Mesendoderm (in vitro differentiated cells): ENCODE data around the gene PARVG.

Source experiments
- DNase-seq: peaks from one replicate; pipeline ENCODE4 v3.0.0; 2013
- H2AK5ac ChIP-seq: 2 replicates; pipeline ENCODE4 v1.6.1; 2013; ENCODE audit warnings: low read length, inconsistent platforms
- H2BK120ac ChIP-seq: 2 replicates; pipeline ENCODE4 v1.6.1; 2013; ENCODE audit warnings: low read depth, mild to moderate bottlenecking, low read length, moderate library complexity, mixed read lengths
- H2BK15ac ChIP-seq: replicated peaks from 2 replicates; pipeline ENCODE4 v1.6.1; 2013; ENCODE audit warnings: low read depth, mild to moderate bottlenecking, moderate library complexity
- H2BK5ac ChIP-seq: 2 replicates; pipeline ENCODE4 v1.6.1; 2013; ENCODE audit warnings: low read length, inconsistent platforms
- H3K18ac ChIP-seq: 2 replicates; pipeline ENCODE4 v1.6.1; 2013; ENCODE audit warnings: mild to moderate bottlenecking, low read length, mixed read lengths
- H3K23ac ChIP-seq: one replicate; pipeline ENCODE4 v1.6.1; 2013; ENCODE audit warnings: low read length
- H3K27ac ChIP-seq: 2 replicates; pipeline ENCODE4 v1.5.1; 2013; ENCODE audit warnings: low read depth, mild to moderate bottlenecking, inconsistent platforms, low read length, moderate library complexity
- H3K27me3 ChIP-seq: 2 replicates; pipeline ENCODE4 v1.6.1; 2013; ENCODE audit warnings: low read length, control low read depth, mild to moderate bottlenecking, inconsistent platforms; ENCODE audit not compliant: insufficient read depth, poor library complexity
- H3K36me3 ChIP-seq: 2 replicates; pipeline ENCODE4 v1.6.1; 2013; ENCODE audit warnings: low read length, inconsistent platforms; ENCODE audit not compliant: control insufficient read depth, insufficient read depth
- H3K4ac ChIP-seq: one replicate; pipeline ENCODE4 v1.6.1; 2013; ENCODE audit warnings: low read depth, mild to moderate bottlenecking, low read length, moderate library complexity
- H3K4me1 ChIP-seq: 2 replicates; pipeline ENCODE4 v1.6.1; 2013; ENCODE audit warnings: low read depth, low read length, inconsistent platforms; ENCODE audit not compliant: control insufficient read depth
- H3K4me2 ChIP-seq: 2 replicates; pipeline ENCODE4 v1.6.1; 2013; ENCODE audit warnings: low read length
- H3K4me3 ChIP-seq: 2 replicates; pipeline ENCODE4 v1.5.1; 2013; ENCODE audit warnings: mild to moderate bottlenecking, low read length
- H3K56ac ChIP-seq: one replicate; pipeline ENCODE4 v1.6.1; 2013; ENCODE audit warnings: low read length
- H3K79me1 ChIP-seq: 2 replicates; pipeline ENCODE4 v1.6.1; 2013; ENCODE audit warnings: low read length, inconsistent platforms
- H3K79me2 ChIP-seq: 2 replicates; pipeline ENCODE4 v1.6.1; 2013; ENCODE audit warnings: mild to moderate bottlenecking, low read length; ENCODE audit not compliant: control insufficient read depth, insufficient read depth
- H3K9ac ChIP-seq: 2 replicates; pipeline ENCODE4 v1.6.1; 2013; ENCODE audit warnings: low read length, inconsistent platforms
- H4K5ac ChIP-seq: one replicate; pipeline ENCODE4 v1.6.1; 2013; ENCODE audit warnings: low read length
- H4K8ac ChIP-seq: one replicate; pipeline ENCODE4 v1.6.1; 2013; ENCODE audit warnings: low read depth, mild to moderate bottlenecking, control low read depth, low read length, moderate library complexity
- WGBS: extraction: QIAGEN DNeasy Blood & Tissue Kit; methylation state at CpG from one replicate; pipeline ENCODE4 v1.1.7; 2013; ENCODE audit warnings: low lambda C conversion rate, missing lambda C conversion rate; ENCODE audit not compliant: insufficient coverage; ENCODE audit errors: extremely low coverage; 5-methylcytosine and 5-hydroxymethylcytosine counted together

Gene PARVG

GRCh38 chr22:44147008-44147645, 33.6 kb upstream of the PARVG start:
- H3K18ac ChIP-seq = peak overlapping the region; percentile 22
- no peak for DNase-seq
- no peak overlapping the region for H3K4me3 ChIP-seq
- H3K4me2 ChIP-seq = no peak overlapping the region
- no peak overlapping the region for H3K23ac ChIP-seq
- H2BK15ac ChIP-seq = no peak overlapping the region
- peaks cover 18% of the 10 kb centered on the region for H3K4me1 ChIP-seq
- no peaks in the 10 kb centered on the region for H3K79me2 ChIP-seq
- H4K5ac ChIP-seq = no peak overlapping the region
- H2BK120ac ChIP-seq = peak overlapping the region; percentile 21
- H4K8ac ChIP-seq = no peak overlapping the region
- peak overlapping the region; percentile 44 for H3K56ac ChIP-seq
- H3K79me1 ChIP-seq = peaks cover 3% of the 10 kb centered on the region
- H3K36me3 ChIP-seq = peaks cover 2% of the 10 kb centered on the region
- H3K9ac ChIP-seq = no peak overlapping the region
- H2AK5ac ChIP-seq = no peak overlapping the region
- no peaks in the 10 kb centered on the region for H3K27me3 ChIP-seq
- H3K4ac ChIP-seq = no peak overlapping the region
- no CpG with 5 or more reads among the region's 12 CpGs for WGBS
- H3K27ac ChIP-seq = peak overlapping the region; percentile 73
- H2BK5ac ChIP-seq = peak overlapping the region; percentile 32

DNA sequence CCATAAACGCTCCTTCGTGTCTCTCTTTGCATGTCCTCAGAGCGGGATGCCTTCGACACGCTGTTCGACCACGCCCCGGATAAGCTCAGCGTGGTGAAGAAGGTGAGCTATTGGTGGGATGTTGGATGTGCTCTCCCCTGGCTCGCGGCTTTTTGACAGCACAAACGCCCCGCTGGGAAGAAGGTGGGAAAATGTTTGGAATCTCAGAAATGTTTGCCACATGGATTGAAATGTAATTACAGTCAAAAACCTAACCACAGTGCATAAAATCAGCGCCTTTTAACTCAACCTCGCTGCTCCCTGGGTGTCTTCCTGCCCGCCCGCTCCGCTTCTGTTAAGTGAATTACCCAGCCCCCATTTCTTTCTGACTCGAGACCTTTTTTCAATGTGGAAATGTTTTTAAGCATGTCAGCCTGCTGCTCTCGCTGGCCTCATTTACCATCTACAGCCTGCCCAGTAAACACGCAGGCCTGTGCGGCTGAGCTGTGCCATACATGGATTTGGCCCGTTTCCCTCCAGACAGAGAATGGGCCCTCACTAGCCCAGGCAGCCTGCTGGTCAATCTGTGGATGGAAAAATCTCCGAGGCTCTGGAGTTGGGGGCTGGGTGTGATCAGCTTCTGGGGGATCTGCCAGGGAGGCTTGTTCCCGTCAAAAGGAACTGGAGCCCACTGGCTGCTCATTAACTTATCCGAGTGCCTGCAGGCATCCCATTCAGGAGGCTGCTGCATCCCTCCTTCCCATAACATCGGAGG, 32.7 kb upstream of the PARVG start:
- H3K79me2 ChIP-seq = no peaks in the 10 kb centered on the region
- H3K4me1 ChIP-seq = peaks cover 18% of the 10 kb centered on the region
- H3K4ac ChIP-seq = peak overlapping the region; percentile 50
- H3K4me2 ChIP-seq = peak overlapping the region; percentile 33
- no peak overlapping the region for H4K8ac ChIP-seq
- peak overlapping the region; percentile 88 for H2BK5ac ChIP-seq
- peak overlapping the region; percentile 68 for H3K18ac ChIP-seq
- H3K79me1 ChIP-seq = peaks cover 3% of the 10 kb centered on the region
- H3K4me3 ChIP-seq = no peak overlapping the region
- peak overlapping the region; percentile 50 for H3K9ac ChIP-seq
- H3K23ac ChIP-seq = no peak overlapping the region
- WGBS = no CpG with 5 or more reads among the region's 27 CpGs
- H3K27me3 ChIP-seq = no peaks in the 10 kb centered on the region
- no peak overlapping the region for H4K5ac ChIP-seq
- H3K56ac ChIP-seq = peak overlapping the region; percentile 76
- H2BK15ac ChIP-seq = no peak overlapping the region
- H2BK120ac ChIP-seq = no peak overlapping the region
- peaks cover 2% of the 10 kb centered on the region for H3K36me3 ChIP-seq
- DNase-seq = peak; percentile 98
- no peak overlapping the region for H2AK5ac ChIP-seq
- H3K27ac ChIP-seq = peak overlapping the region; percentile 89

GRCh38 chr22:44151676-44152075, 29.0 kb upstream of the PARVG start:
- no peak for DNase-seq
- Histone ChIP-seq H3K23ac (no peak overlapping the region), H3K79me1 (no peaks in the 10 kb centered on the region), H3K4me2 (no peak overlapping the region), H3K36me3 (no peaks in the 10 kb centered on the region), H2BK15ac (no peak overlapping the region), H2BK5ac (no peak overlapping the region), H3K79me2 (no peaks in the 10 kb centered on the region), H2AK5ac (no peak overlapping the region), H4K5ac (no peak overlapping the region), H3K18ac (no peak overlapping the region), H3K4me3 (no peak overlapping the region), H3K9ac (no peak overlapping the region), H3K4me1 (peaks cover 14% of the 10 kb centered on the region), H3K27ac (no peak overlapping the region), H3K27me3 (no peaks in the 10 kb centered on the region), H3K4ac (no peak overlapping the region), H4K8ac (no peak overlapping the region), H3K56ac (no peak overlapping the region), H2BK120ac (no peak overlapping the region)
- no CpG with 5 or more reads among the region's 4 CpGs for WGBS

- no peak overlapping the region for H4K5ac ChIP-seq
- no peak overlapping the region for H4K8ac ChIP-seq
- no peak overlapping the region for H3K4ac ChIP-seq
- no peak overlapping the region for H3K4me2 ChIP-seq
- H2BK120ac ChIP-seq = no peak overlapping the region
- H3K27ac ChIP-seq = no peak overlapping the region
- no CpG with 5 or more reads among the region's 10 CpGs for WGBS
- H3K56ac ChIP-seq = no peak overlapping the region
- H2BK5ac ChIP-seq = no peak overlapping the region
- peaks cover 6% of the 10 kb centered on the region for H3K4me1 ChIP-seq
- H3K27me3 ChIP-seq = no peaks in the 10 kb centered on the region
- no peaks in the 10 kb centered on the region for H3K79me1 ChIP-seq
- no peak overlapping the region for H3K23ac ChIP-seq
- no peak for DNase-seq
- no peak overlapping the region for H2BK15ac ChIP-seq
- no peaks in the 10 kb centered on the region for H3K79me2 ChIP-seq
- no peaks in the 10 kb centered on the region for H3K36me3 ChIP-seq
- H3K18ac ChIP-seq = no peak overlapping the region
- H2AK5ac ChIP-seq = no peak overlapping the region
- no peak overlapping the region for H3K4me3 ChIP-seq
- no peak overlapping the region for H3K9ac ChIP-seq
Observed at GRCh38 chr22:44153710-44154109, 27.0 kb upstream of the PARVG start.

DNA sequence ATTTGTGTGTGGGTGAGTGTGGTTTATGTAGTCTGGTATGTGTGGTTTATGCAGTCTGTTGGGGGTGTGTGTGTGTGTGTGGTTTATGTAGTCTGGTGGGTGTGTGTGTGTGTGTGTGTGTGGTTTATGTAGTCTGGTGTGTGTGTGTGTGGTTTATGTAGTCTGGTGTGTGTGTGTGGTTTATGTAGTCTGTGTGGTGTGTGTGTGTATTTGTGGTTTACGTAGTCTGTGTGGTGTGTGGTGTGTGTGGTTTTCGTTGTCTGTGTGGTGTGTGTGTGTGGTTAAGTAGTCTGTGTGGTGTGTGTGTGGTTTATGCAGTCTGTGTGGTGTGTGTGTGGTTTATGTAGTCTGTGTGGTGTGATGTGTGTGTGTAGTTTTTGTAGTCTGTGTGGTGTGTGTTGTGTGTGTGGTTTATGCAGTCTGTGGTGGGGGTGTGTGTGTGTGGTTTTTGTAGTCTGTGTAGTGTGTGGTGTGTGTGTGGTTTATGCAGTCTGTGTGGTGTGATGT, 26.2 kb upstream of the PARVG start:
- no peak for DNase-seq
- Histone ChIP-seq H3K36me3 (no peaks in the 10 kb centered on the region), H3K4ac (no peak overlapping the region), H3K4me2 (no peak overlapping the region), H3K79me1 (no peaks in the 10 kb centered on the region), H3K27me3 (no peaks in the 10 kb centered on the region), H3K4me1 (peaks cover 5% of the 10 kb centered on the region), H3K27ac (no peak overlapping the region), H2AK5ac (no peak overlapping the region), H3K23ac (no peak overlapping the region), H2BK120ac (no peak overlapping the region), H3K56ac (peak overlapping the region; percentile 56), H2BK15ac (no peak overlapping the region), H4K5ac (no peak overlapping the region), H3K18ac (no peak overlapping the region), H4K8ac (no peak overlapping the region), H2BK5ac (no peak overlapping the region), H3K4me3 (no peak overlapping the region), H3K79me2 (no peaks in the 10 kb centered on the region), H3K9ac (no peak overlapping the region)
- no CpG with 5 or more reads among the region's 2 CpGs for WGBS
